ENCODE data around the gene KIF19.
"Not testable (repeated sequence)": the region's sequence is repeated elsewhere in the genome, so short reads cannot be mapped to it uniquely, and the experiment has no call there.

Gene KIF19

GRCh38 chr17:74403512-74404137 lies 77.6 kb downstream of the KIF19 start:
- Histone ChIP-seq H4K20me1 (ENCODE audit: insufficient read depth, low read length) (no peaks in the 10 kb centered on the region), H3K9me3 (ENCODE audit: insufficient read depth, low read length) (no peaks in the 10 kb centered on the region), H3K79me2 (ENCODE audit: low read length) (no peaks in the 10 kb centered on the region), H3K9ac (ENCODE audit: low read length) (no peak overlapping the region), H3K4me1 (ENCODE audit: low read length) (no peaks in the 10 kb centered on the region), H3K27me3 (ENCODE audit: low read depth, low read length) (peaks cover 9% of the 10 kb centered on the region), H3K36me3 (replicated peaks; ENCODE audit: low read depth, low read length) (no peaks in the 10 kb centered on the region), H3K27ac (ENCODE audit: low read length) (no peak overlapping the region), H3K4me3 (ENCODE audit: low read length) (no peak overlapping the region), H2AFZ (ENCODE audit: low read depth, low read length) (no peak overlapping the region), H3K4me2 (ENCODE audit: low read length) (no peak overlapping the region)
- TF ChIP-seq, protein P1, sequence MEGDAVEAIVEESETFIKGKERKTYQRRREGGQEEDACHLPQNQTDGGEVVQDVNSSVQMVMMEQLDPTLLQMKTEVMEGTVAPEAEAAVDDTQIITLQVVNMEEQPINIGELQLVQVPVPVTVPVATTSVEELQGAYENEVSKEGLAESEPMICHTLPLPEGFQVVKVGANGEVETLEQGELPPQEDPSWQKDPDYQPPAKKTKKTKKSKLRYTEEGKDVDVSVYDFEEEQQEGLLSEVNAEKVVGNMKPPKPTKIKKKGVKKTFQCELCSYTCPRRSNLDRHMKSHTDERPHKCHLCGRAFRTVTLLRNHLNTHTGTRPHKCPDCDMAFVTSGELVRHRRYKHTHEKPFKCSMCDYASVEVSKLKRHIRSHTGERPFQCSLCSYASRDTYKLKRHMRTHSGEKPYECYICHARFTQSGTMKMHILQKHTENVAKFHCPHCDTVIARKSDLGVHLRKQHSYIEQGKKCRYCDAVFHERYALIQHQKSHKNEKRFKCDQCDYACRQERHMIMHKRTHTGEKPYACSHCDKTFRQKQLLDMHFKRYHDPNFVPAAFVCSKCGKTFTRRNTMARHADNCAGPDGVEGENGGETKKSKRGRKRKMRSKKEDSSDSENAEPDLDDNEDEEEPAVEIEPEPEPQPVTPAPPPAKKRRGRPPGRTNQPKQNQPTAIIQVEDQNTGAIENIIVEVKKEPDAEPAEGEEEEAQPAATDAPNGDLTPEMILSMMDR (IDR thresholded peaks at IDR 0.05; ENCODE audit: low read depth, low read length), result no peak
- no peak for TF ChIP-seq EZH2phosphoT487 (IDR thresholded peaks at IDR 0.05; ENCODE audit: low read depth)

DNA sequence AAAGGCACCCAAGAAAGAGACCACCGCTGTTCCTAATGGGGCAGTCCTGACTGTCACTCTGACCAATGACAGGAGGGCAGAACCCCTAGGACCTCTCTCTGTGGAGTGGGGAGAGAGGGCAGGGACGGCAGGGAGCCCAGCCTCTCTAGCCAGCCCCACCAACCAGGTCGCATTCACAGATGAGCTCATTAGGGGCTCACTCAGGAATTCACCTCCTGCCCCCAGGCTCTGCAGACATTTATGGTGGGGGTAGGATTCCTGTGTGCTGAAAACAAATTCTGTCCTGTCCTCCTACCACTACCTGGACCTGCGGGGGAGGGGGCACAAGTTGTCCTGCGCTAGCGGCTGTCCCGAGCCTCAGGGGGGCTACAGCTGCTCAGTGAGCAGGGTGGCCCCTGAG lies 78.2 kb downstream of the KIF19 start:
- no peak overlapping the region for H3K27ac ChIP-seq (ENCODE audit: low read length)
- TF ChIP-seq EZH2phosphoT487 (IDR thresholded peaks at IDR 0.05; ENCODE audit: low read depth), result no peak
- TF ChIP-seq, protein P1 (IDR thresholded peaks at IDR 0.05; ENCODE audit: low read depth, low read length), result no peak
- peaks cover 5% of the 10 kb centered on the region for H3K27me3 ChIP-seq (ENCODE audit: low read depth, low read length)
- H3K36me3 ChIP-seq (replicated peaks; ENCODE audit: low read depth, low read length), result no peaks in the 10 kb centered on the region
- H3K4me1 ChIP-seq (ENCODE audit: low read length), result no peaks in the 10 kb centered on the region
- no peak overlapping the region for H3K9ac ChIP-seq (ENCODE audit: low read length)
- no peak overlapping the region for H3K4me3 ChIP-seq (ENCODE audit: low read length)
- no peaks in the 10 kb centered on the region for H3K9me3 ChIP-seq (ENCODE audit: insufficient read depth, low read length)
- H2AFZ ChIP-seq (ENCODE audit: low read depth, low read length), result no peak overlapping the region
- H4K20me1 ChIP-seq (ENCODE audit: insufficient read depth, low read length), result no peaks in the 10 kb centered on the region
- no peaks in the 10 kb centered on the region for H3K79me2 ChIP-seq (ENCODE audit: low read length)
- H3K4me2 ChIP-seq (ENCODE audit: low read length), result no peak overlapping the region

DNA sequence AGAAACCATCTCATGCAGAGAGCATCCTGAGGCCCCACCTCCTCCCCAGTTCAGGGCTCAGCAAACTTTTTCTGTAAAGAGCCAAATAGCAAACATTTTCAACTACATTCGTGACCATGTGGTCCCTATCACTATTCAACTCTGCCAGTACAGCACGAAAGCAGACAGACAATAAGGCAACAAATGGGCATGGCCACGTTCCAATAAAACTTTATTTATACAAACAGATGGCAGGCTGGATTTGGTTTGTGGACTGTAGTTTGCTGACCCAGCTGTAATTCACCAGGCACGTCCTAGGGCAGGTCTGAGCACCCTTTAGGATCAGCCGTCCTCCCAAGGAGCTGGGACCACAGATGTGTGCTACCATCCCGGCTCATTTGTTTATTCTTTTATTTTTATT lies 78.8 kb downstream of the KIF19 start:
- H3K36me3 ChIP-seq (replicated peaks; ENCODE audit: low read depth, low read length), result no peaks in the 10 kb centered on the region
- H3K9ac ChIP-seq (ENCODE audit: low read length), result no peak overlapping the region
- H4K20me1 ChIP-seq (ENCODE audit: insufficient read depth, low read length), result no peaks in the 10 kb centered on the region
- H2AFZ ChIP-seq (ENCODE audit: low read depth, low read length), result no peak overlapping the region
- TF ChIP-seq, protein P1 (IDR thresholded peaks at IDR 0.05; ENCODE audit: low read depth, low read length), result no peak
- TF ChIP-seq EZH2phosphoT487 (IDR thresholded peaks at IDR 0.05; ENCODE audit: low read depth), result no peak
- H3K4me1 ChIP-seq (ENCODE audit: low read length), result no peaks in the 10 kb centered on the region
- H3K79me2 ChIP-seq (ENCODE audit: low read length), result no peaks in the 10 kb centered on the region
- no peak overlapping the region for H3K4me3 ChIP-seq (ENCODE audit: low read length)
- peaks cover 3% of the 10 kb centered on the region; the same call in 1 of the 2 replicates for H3K27me3 ChIP-seq (ENCODE audit: low read depth, low read length)
- no peak overlapping the region for H3K27ac ChIP-seq (ENCODE audit: low read length)
- H3K9me3 ChIP-seq (ENCODE audit: insufficient read depth, low read length), result no peaks in the 10 kb centered on the region
- H3K4me2 ChIP-seq (ENCODE audit: low read length), result no peak overlapping the region

- not testable (repeated sequence) for H2AFZ ChIP-seq (ENCODE audit: low read depth, low read length)
These were observed 79.3 kb downstream of the KIF19 start for GRCh38 chr17:74405311-74405710.

More at GRCh38 chr17:74405311-74405710, 79.3 kb downstream of the KIF19 start:
- not testable (repeated sequence) for H3K9ac ChIP-seq (ENCODE audit: low read length); H3K4me2 ChIP-seq (ENCODE audit: low read length); H3K36me3 ChIP-seq (replicated peaks; ENCODE audit: low read depth, low read length); H3K27ac ChIP-seq (ENCODE audit: low read length); H3K4me1 ChIP-seq (ENCODE audit: low read length); H3K27me3 ChIP-seq (ENCODE audit: low read depth, low read length); H3K79me2 ChIP-seq (ENCODE audit: low read length); H3K4me3 ChIP-seq (ENCODE audit: low read length); H3K9me3 ChIP-seq (ENCODE audit: insufficient read depth, low read length); H4K20me1 ChIP-seq (ENCODE audit: insufficient read depth, low read length)
